Endometrial microvascular endothelial cells (primary cell): ENCODE results near the gene FCGBP. TPM values are rescaled to one million over a fixed set of nuclear protein-coding genes. Genes with fewer than 3 reads are reported as not detected.
"Not testable (repeated sequence)": the region's sequence is repeated elsewhere in the genome, so short reads cannot be mapped to it uniquely, and the experiment has no call there.

Source experiments
- in situ Hi-C: cut with HindIII; loops from 2 replicates; pipeline ENCODE4 v1.10.0; 2017; ENCODE audit warnings: low sequenced_read_pairs, low pct_unique_long_range_greater_than_20kb; ENCODE audit errors: inconsistent ontology term
- total RNA-seq: library from RNA; depleted of rRNA; stranded (reverse); fragments of >200 nt; gene quantifications from one replicate; pipeline ENCODE4 v1.2.3, GENCODE V29; 2015; ENCODE audit errors: inconsistent ontology term

FCGBP gene
- total RNA-seq, 1 donor from 2014 or later: not detected

- in situ Hi-C loops: not testable (repeated sequence)
Measured at GRCh38 chr19:39897511-39898245, 36.8 kb downstream of the FCGBP start.

GRCh38 chr19:39895096-39895495 is 39.3 kb downstream of the FCGBP start:
- in situ Hi-C loops: not testable (repeated sequence)

GRCh38 chr19:39894236-39894606 is 40.2 kb downstream of the FCGBP start:
- in situ Hi-C loops: not testable (repeated sequence)

GRCh38 chr19:39893366-39894235 is 40.8 kb downstream of the FCGBP start:
- in situ Hi-C loops: not testable (repeated sequence)

GRCh38 chr19:39892506-39892902 is 41.9 kb downstream of the FCGBP start:
- in situ Hi-C loops: not testable (repeated sequence)

GRCh38 chr19:39891660-39892505 is 42.6 kb downstream of the FCGBP start:
- in situ Hi-C loops: not testable (repeated sequence)

- in situ Hi-C loops: no loop called here
Measured at GRCh38 chr19:39890755-39891551, 43.5 kb downstream of the FCGBP start.

- in situ Hi-C loops: not testable (repeated sequence)
Measured at GRCh38 chr19:39889872-39890754, 44.3 kb downstream of the FCGBP start.

- in situ Hi-C loops: not testable (repeated sequence)
Measured at GRCh38 chr19:39887456-39887951, 46.9 kb downstream of the FCGBP start.

GRCh38 chr19:39885821-39886554 is 48.4 kb downstream of the FCGBP start:
- in situ Hi-C loops: not testable (repeated sequence)

GRCh38 chr19:39884721-39885120 is 49.7 kb downstream of the FCGBP start:
- in situ Hi-C loops: not testable (repeated sequence)

Other genes with a start within 250 kb of the FCGBP start
- gene LGALS14, start 230.2 kb downstream of the FCGBP start, total RNA-seq: not detected
- gene CLC, start 196.6 kb downstream of the FCGBP start, total RNA-seq: not detected
- not detected for gene LEUTX, start 155.8 kb downstream of the FCGBP start, total RNA-seq
- gene DYRK1B, start 100.5 kb downstream of the FCGBP start, total RNA-seq: 13.2 TPM
- gene FBL, start 88.3 kb downstream of the FCGBP start, total RNA-seq: 166 TPM
- gene PSMC4, start 36.5 kb upstream of the FCGBP start, total RNA-seq: 188 TPM
- 1.4 TPM for gene ZNF546, start 62.4 kb upstream of the FCGBP start, total RNA-seq
- 17.9 TPM for gene ZNF780B, start 121.6 kb upstream of the FCGBP start, total RNA-seq
- gene ZNF780A, start 156.3 kb upstream of the FCGBP start, total RNA-seq: 15.1 TPM